Gastroesophageal sphincter (tissue), 4 donors: ENCODE measurements around the gene ELANE. TPM values are rescaled to one million over a fixed set of nuclear protein-coding genes. Genes with fewer than 3 reads are reported as not detected.

Source experiments
- ATAC-seq: fragments of 150-250 bp; one replicate; pipeline ENCODE4 v1.9.1; 2016; ENCODE audit warnings: mild to moderate bottlenecking, moderate library complexity
- H3K27ac ChIP-seq, 4 donors: fragments of 200-600 bp; sonication (generic) in 3 of 4; 1 replicate in 3 of 4; 2 replicates in 1 of 4; pipeline ENCODE4 v1.5.1; 2016 to 2019
- H3K27me3 ChIP-seq: fragments of 200-600 bp; sonication (generic); one replicate; pipeline ENCODE4 v1.5.1; 2019
- H3K36me3 ChIP-seq, 2 donors: fragments of 200-600 bp; sonication (generic); one replicate each; pipeline ENCODE4 v1.5.1; 2019; ENCODE audit warnings: control low read depth in 1 of 2
- H3K4me1 ChIP-seq, 3 donors: fragments of 200-600 bp; sonication (generic); 1 replicate in 2 of 3; 2 replicates in 1 of 3; pipeline ENCODE4 v1.5.1; 2016 to 2019; ENCODE audit warnings: control low read depth in 2 of 3
- H3K4me3 ChIP-seq, 2 donors: fragments of 200-600 bp; sonication (generic); one replicate each; pipeline ENCODE4 v1.5.1; 2019; ENCODE audit warnings: mild to moderate bottlenecking in 1 of 2, moderate library complexity in 1 of 2
- H3K9me3 ChIP-seq, 3 donors: fragments of 200-600 bp; sonication (generic); one replicate each; pipeline ENCODE4 v1.5.1; 2017 to 2019; ENCODE audit warnings: control low read depth in 2 of 3
- EP300 ChIP-seq: sonication (generic); formaldehyde crosslinking; IDR thresholded peaks from one replicate; pipeline ENCODE4 v1.6.1; 2017; ENCODE audit warnings: antibody characterized with exemption, mild to moderate bottlenecking
- POLR2A ChIP-seq, 2 donors: fragments of 450-650 bp; IDR thresholded peaks; one replicate each; pipeline ENCODE4 v1.6.1; 2017; ENCODE audit warnings: antibody characterized with exemption in 2 of 2, mild to moderate bottlenecking in 2 of 2, moderate library complexity in 1 of 2
- POLR2AphosphoS5 ChIP-seq: sonication (generic); formaldehyde crosslinking; IDR thresholded peaks from one replicate; pipeline ENCODE4 v1.6.1; 2017; ENCODE audit warnings: antibody characterized with exemption
- whole genome bisulfite sequencing, 2 donors: methylation state at CpG; one replicate each; pipeline ENCODE4 v1.1.5; 2018; ENCODE audit warnings: low coverage in 1 of 2; 5-methylcytosine and 5-hydroxymethylcytosine counted together
- total RNA-seq, 4 donors: library from RNA; depleted of rRNA; stranded (reverse); fragments of >200 nt; gene quantifications; one replicate each; pipeline ENCODE4 v1.1.0, GENCODE V29; 2016
- TF ChIP-seq, protein P1 (sequence below), 4 experiments: fragments of 200-600 bp in 2 of 4; fragments of 450-650 bp in 2 of 4; sonication (generic) in 1 of 4; IDR thresholded peaks; one replicate each; pipeline ENCODE4 v1.5.1; 2017 to 2019; ENCODE audit warnings: antibody characterized with exemption in 4 of 4, mild to moderate bottlenecking in 2 of 4, moderate library complexity in 2 of 4

The ELANE gene
- total RNA-seq, 4 donors from 2014 or later: 0.49 to 2.3 (median 1.7) TPM

GRCh38 chr19:898663-899062 is 46.6 kb downstream of the ELANE start:
- TF ChIP-seq EP300 (no peak), POLR2A (IDR thresholded peaks at IDR 0.05) (no peak), POLR2AphosphoS5 (no peak)
- TF ChIP-seq, protein P1, sequence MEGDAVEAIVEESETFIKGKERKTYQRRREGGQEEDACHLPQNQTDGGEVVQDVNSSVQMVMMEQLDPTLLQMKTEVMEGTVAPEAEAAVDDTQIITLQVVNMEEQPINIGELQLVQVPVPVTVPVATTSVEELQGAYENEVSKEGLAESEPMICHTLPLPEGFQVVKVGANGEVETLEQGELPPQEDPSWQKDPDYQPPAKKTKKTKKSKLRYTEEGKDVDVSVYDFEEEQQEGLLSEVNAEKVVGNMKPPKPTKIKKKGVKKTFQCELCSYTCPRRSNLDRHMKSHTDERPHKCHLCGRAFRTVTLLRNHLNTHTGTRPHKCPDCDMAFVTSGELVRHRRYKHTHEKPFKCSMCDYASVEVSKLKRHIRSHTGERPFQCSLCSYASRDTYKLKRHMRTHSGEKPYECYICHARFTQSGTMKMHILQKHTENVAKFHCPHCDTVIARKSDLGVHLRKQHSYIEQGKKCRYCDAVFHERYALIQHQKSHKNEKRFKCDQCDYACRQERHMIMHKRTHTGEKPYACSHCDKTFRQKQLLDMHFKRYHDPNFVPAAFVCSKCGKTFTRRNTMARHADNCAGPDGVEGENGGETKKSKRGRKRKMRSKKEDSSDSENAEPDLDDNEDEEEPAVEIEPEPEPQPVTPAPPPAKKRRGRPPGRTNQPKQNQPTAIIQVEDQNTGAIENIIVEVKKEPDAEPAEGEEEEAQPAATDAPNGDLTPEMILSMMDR (IDR thresholded peaks at IDR 0.05): no peak
- WGBS, 2 donors: 79% methylated on average over 11 of the region's 20 CpGs; no CpG with 5 or more reads in 1 of the 2 donors

DNA sequence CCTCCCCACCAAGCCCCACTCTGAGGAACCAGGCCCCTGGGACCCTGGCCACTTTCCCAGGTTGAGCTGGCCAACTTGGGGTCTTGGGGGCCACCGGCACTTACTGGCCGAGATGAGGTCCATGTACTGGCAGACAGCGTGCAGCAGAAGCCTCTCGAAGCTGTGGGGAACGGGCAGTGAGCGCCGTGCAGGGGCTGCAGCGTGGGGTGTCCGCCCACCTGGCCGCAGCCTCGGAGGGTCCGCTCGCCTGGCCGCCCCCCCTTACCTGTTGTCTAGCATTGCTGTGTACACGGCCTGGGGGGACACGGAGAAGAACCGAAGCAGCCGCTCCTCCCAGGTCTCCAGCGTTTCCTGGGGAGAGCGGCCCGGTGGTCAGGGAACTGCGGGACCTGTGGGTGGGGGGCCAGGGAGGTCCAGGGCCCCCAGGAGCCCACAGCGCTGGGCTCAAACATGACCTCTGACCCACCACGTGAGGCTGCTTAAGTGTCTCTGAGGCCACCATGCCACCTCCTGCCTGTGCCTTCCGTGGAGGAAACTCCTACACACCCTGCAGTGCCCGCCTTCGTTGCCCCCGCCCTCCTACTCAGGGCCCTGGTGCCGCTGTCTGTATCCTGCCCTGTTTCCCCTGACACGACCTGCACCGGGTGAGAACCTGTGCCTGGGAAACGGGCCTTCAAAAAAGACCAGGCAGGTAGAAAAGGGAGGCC is 47.4 kb downstream of the ELANE start:
- Histone ChIP-seq H3K27ac (no peak overlapping the region), H3K9me3 (no peaks in the 10 kb centered on the region), H3K36me3 (peaks cover 0 to 48% of the 10 kb centered on the region in 2 donors), H3K4me1 (no peaks in the 10 kb centered on the region), H3K27me3 (no peaks in the 10 kb centered on the region), H3K4me3 (no peak overlapping the region)
- ATAC-seq: no peak
- TF ChIP-seq POLR2AphosphoS5 (no peak), POLR2A (IDR thresholded peaks at IDR 0.05) (no peak), EP300 (no peak)
- TF ChIP-seq, protein P1 (IDR thresholded peaks at IDR 0.05): no peak
- whole genome bisulfite sequencing, 2 donors: no CpG with 5 or more reads among the region's 32 CpGs

More at GRCh38 chr19:898663-899062, 46.6 kb downstream of the ELANE start:
- peaks cover 0 to 3% (median 0%) of the 10 kb centered on the region in 3 donors for H3K4me1 ChIP-seq
- no peaks in the 10 kb centered on the region for H3K27me3 ChIP-seq
- no peaks in the 10 kb centered on the region for H3K9me3 ChIP-seq
- H3K36me3 ChIP-seq: peaks cover 0 to 48% of the 10 kb centered on the region in 2 donors
- H3K27ac ChIP-seq: no peak overlapping the region
- ATAC-seq: no peak
- no peak overlapping the region for H3K4me3 ChIP-seq

GRCh38 chr19:900043-900301 is 47.9 kb downstream of the ELANE start:
- Histone ChIP-seq H3K9me3 (no peaks in the 10 kb centered on the region), H3K27me3 (no peaks in the 10 kb centered on the region), H3K27ac (no peak overlapping the region), H3K4me3 (no peak overlapping the region), H3K4me1 (no peaks in the 10 kb centered on the region), H3K36me3 (peaks cover 0 to 48% of the 10 kb centered on the region in 2 donors)
- 76 to 94% methylated on average over 2 of the region's 15 CpGs for WGBS, 2 donors
- TF ChIP-seq EP300: no peak
- TF ChIP-seq POLR2AphosphoS5: no peak
- TF ChIP-seq POLR2A (IDR thresholded peaks at IDR 0.05): no peak
- TF ChIP-seq, protein P1 (IDR thresholded peaks at IDR 0.05): no peak
- no peak for ATAC-seq

DNA sequence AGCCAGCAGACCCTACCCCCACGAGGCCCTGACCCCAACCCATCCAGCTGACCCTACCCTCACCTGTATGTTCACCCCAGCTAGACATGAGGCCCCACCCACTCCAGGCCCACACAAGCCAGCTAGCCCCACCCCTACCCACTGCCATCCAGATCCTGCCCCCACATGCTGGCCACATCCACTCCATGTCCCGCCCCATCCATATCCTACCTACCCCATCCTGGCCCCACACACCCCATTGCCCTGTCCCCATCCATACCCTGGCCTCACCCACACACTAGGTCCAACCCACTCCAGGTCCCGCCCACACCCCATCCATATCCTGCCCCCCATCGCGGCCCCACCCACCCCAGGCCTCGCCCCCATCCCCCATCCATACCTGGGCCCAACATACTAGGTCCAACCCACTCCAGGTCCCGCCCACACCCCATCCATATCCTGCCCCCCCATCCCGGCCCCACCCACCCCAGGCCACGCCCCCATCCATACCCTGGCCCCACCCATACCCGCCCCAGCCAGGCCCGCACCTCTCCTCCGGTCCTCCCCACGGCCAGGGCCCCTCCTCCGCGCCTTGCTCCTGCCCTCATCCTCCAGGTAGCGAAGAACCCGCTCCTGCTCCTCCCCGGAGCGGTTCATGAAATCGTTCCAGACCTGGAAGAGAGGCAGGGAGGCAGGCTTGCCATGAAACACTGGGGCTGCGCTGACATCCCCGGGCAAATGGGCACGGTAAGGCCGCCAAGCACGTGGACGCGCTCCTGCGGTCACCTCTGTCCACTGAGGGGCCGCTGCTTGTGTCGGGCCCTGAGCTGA is 48.4 kb downstream of the ELANE start:
- no peak for TF ChIP-seq POLR2AphosphoS5
- TF ChIP-seq, protein P1 (IDR thresholded peaks at IDR 0.05): no peak
- TF ChIP-seq POLR2A (IDR thresholded peaks at IDR 0.05): no peak
- no peak for TF ChIP-seq EP300
- Histone ChIP-seq H3K4me3 (no peak overlapping the region), H3K36me3 (peaks cover 0 to 48% of the 10 kb centered on the region in 2 donors), H3K4me1 (no peaks in the 10 kb centered on the region), H3K27ac (no peak overlapping the region), H3K27me3 (no peaks in the 10 kb centered on the region), H3K9me3 (no peaks in the 10 kb centered on the region)
- no peak for ATAC-seq
- 75 to 86% methylated on average over 2 of the region's 30 CpGs for WGBS, 2 donors
